ENCODE measurements around the gene CD3D. TPM values are rescaled to one million over a fixed set of nuclear protein-coding genes. Genes with fewer than 3 reads are reported as not detected.

CD3D gene
- polyA plus RNA-seq (2012; ENCODE audit: missing spikeins): 0.93 TPM

- TF ChIP-seq POLR2A (IDR thresholded peaks at IDR 0.05; ENCODE audit: low read depth, low read length): no peak
- TF ChIP-seq POLR2AphosphoS5 (IDR thresholded peaks at IDR 0.05; ENCODE audit: low read depth, low read length): no peak
- TF ChIP-seq TAF1 (IDR thresholded peaks at IDR 0.05; ENCODE audit: borderline replicate concordance, low read depth, low read length): no peak
- DNase-seq (ENCODE audit: insufficient read length): no peak
- FAIRE-seq: no peak
Measured at GRCh38 chr11:118342503-118343161, at the start of gene CD3D. TSS of gene CD3D (minus strand) at chr11:118342705. CDS start at chr11:118342607, 98 bp downstream.

- TF ChIP-seq TAF1 (IDR thresholded peaks at IDR 0.05; ENCODE audit: borderline replicate concordance, low read depth, low read length) (no peak), POLR2A (IDR thresholded peaks at IDR 0.05; ENCODE audit: low read depth, low read length) (no peak), POLR2AphosphoS5 (IDR thresholded peaks at IDR 0.05; ENCODE audit: low read depth, low read length) (no peak)
- DNase-seq (ENCODE audit: insufficient read length) (no peak), FAIRE-seq (no peak)
Measured at GRCh38 chr11:118383657-118384056, 41.2 kb upstream of the CD3D start.

- DNase-seq (ENCODE audit: insufficient read length): no peak
- no peak for FAIRE-seq
- no peak for TF ChIP-seq POLR2AphosphoS5 (IDR thresholded peaks at IDR 0.05; ENCODE audit: low read depth, low read length)
- no peak for TF ChIP-seq POLR2A (IDR thresholded peaks at IDR 0.05; ENCODE audit: low read depth, low read length)
- TF ChIP-seq TAF1 (IDR thresholded peaks at IDR 0.05; ENCODE audit: borderline replicate concordance, low read depth, low read length): no peak
Measured at GRCh38 chr11:118382954-118383353, 40.4 kb upstream of the CD3D start.

GRCh38 chr11:118380571-118380970, 38.1 kb upstream of the CD3D start:
- no peak for FAIRE-seq
- TF ChIP-seq TAF1 (IDR thresholded peaks at IDR 0.05; ENCODE audit: borderline replicate concordance, low read depth, low read length): no peak
- TF ChIP-seq POLR2A (IDR thresholded peaks at IDR 0.05; ENCODE audit: low read depth, low read length): no peak
- TF ChIP-seq POLR2AphosphoS5 (IDR thresholded peaks at IDR 0.05; ENCODE audit: low read depth, low read length): no peak
- no peak for DNase-seq (ENCODE audit: insufficient read length)

- TF ChIP-seq TAF1 (IDR thresholded peaks at IDR 0.05; ENCODE audit: borderline replicate concordance, low read depth, low read length): no peak
- no peak for TF ChIP-seq POLR2A (IDR thresholded peaks at IDR 0.05; ENCODE audit: low read depth, low read length)
- TF ChIP-seq POLR2AphosphoS5 (IDR thresholded peaks at IDR 0.05; ENCODE audit: low read depth, low read length): no peak
Measured at GRCh38 chr11:118379497-118379896, 37.0 kb upstream of the CD3D start.

GRCh38 chr11:118375978-118376377, 33.5 kb upstream of the CD3D start:
- DNase-seq (ENCODE audit: insufficient read length): no peak
- no peak for FAIRE-seq
- TF ChIP-seq POLR2A (IDR thresholded peaks at IDR 0.05; ENCODE audit: low read depth, low read length) (no peak), TAF1 (IDR thresholded peaks at IDR 0.05; ENCODE audit: borderline replicate concordance, low read depth, low read length) (no peak), POLR2AphosphoS5 (IDR thresholded peaks at IDR 0.05; ENCODE audit: low read depth, low read length) (no peak)

More at GRCh38 chr11:118379497-118379896, 37.0 kb upstream of the CD3D start:
- FAIRE-seq (no peak), DNase-seq (ENCODE audit: insufficient read length) (no peak)

- FAIRE-seq (no peak), DNase-seq (ENCODE audit: insufficient read length) (no peak)
- TF ChIP-seq POLR2AphosphoS5 (IDR thresholded peaks at IDR 0.05; ENCODE audit: low read depth, low read length) (no peak), POLR2A (IDR thresholded peaks at IDR 0.05; ENCODE audit: low read depth, low read length) (no peak), TAF1 (IDR thresholded peaks at IDR 0.05; ENCODE audit: borderline replicate concordance, low read depth, low read length) (no peak)
Measured at GRCh38 chr11:118374729-118375128, 32.2 kb upstream of the CD3D start.

- no peak for FAIRE-seq
Measured at GRCh38 chr11:118373871-118374270, 31.4 kb upstream of the CD3D start.

GRCh38 chr11:118373263-118373662, 30.8 kb upstream of the CD3D start:
- no peak for TF ChIP-seq TAF1 (IDR thresholded peaks at IDR 0.05; ENCODE audit: borderline replicate concordance, low read depth, low read length)
- TF ChIP-seq POLR2AphosphoS5 (IDR thresholded peaks at IDR 0.05; ENCODE audit: low read depth, low read length): no peak
- TF ChIP-seq POLR2A (IDR thresholded peaks at IDR 0.05; ENCODE audit: low read depth, low read length): no peak
- DNase-seq (ENCODE audit: insufficient read length) (no peak), FAIRE-seq (no peak)

More at GRCh38 chr11:118373871-118374270, 31.4 kb upstream of the CD3D start:
- DNase-seq (ENCODE audit: insufficient read length): no peak
- no peak for TF ChIP-seq TAF1 (IDR thresholded peaks at IDR 0.05; ENCODE audit: borderline replicate concordance, low read depth, low read length)
- no peak for TF ChIP-seq POLR2A (IDR thresholded peaks at IDR 0.05; ENCODE audit: low read depth, low read length)
- no peak for TF ChIP-seq POLR2AphosphoS5 (IDR thresholded peaks at IDR 0.05; ENCODE audit: low read depth, low read length)

GRCh38 chr11:118370774-118371173, 28.3 kb upstream of the CD3D start:
- FAIRE-seq (no peak), DNase-seq (ENCODE audit: insufficient read length) (no peak)

GRCh38 chr11:118366287-118366686, 23.8 kb upstream of the CD3D start:
- no peak for TF ChIP-seq TAF1 (IDR thresholded peaks at IDR 0.05; ENCODE audit: borderline replicate concordance, low read depth, low read length)
- no peak for TF ChIP-seq POLR2A (IDR thresholded peaks at IDR 0.05; ENCODE audit: low read depth, low read length)
- no peak for TF ChIP-seq POLR2AphosphoS5 (IDR thresholded peaks at IDR 0.05; ENCODE audit: low read depth, low read length)
- FAIRE-seq (peak; percentile 63), DNase-seq (ENCODE audit: insufficient read length) (no peak)

More at GRCh38 chr11:118370774-118371173, 28.3 kb upstream of the CD3D start:
- no peak for TF ChIP-seq POLR2AphosphoS5 (IDR thresholded peaks at IDR 0.05; ENCODE audit: low read depth, low read length)
- TF ChIP-seq POLR2A (IDR thresholded peaks at IDR 0.05; ENCODE audit: low read depth, low read length): no peak
- no peak for TF ChIP-seq TAF1 (IDR thresholded peaks at IDR 0.05; ENCODE audit: borderline replicate concordance, low read depth, low read length)

- FAIRE-seq (no peak), DNase-seq (ENCODE audit: insufficient read length) (no peak)
- TF ChIP-seq POLR2A (IDR thresholded peaks at IDR 0.05; ENCODE audit: low read depth, low read length): no peak
- TF ChIP-seq TAF1 (IDR thresholded peaks at IDR 0.05; ENCODE audit: borderline replicate concordance, low read depth, low read length): no peak
- no peak for TF ChIP-seq POLR2AphosphoS5 (IDR thresholded peaks at IDR 0.05; ENCODE audit: low read depth, low read length)
Measured at GRCh38 chr11:118364956-118365615, 22.6 kb upstream of the CD3D start.
